GM18498 (cell line): ENCODE results near the gene MKX.

Source experiments
- ATAC-seq: cut with Tn5 transposase; IDR thresholded peaks from one replicate; pipeline ENCODE4 v1.9.1; 2021; ENCODE audit warnings: mild to moderate bottlenecking, moderate library complexity; ENCODE audit not compliant: unreplicated experiment

The MKX gene

DNA sequence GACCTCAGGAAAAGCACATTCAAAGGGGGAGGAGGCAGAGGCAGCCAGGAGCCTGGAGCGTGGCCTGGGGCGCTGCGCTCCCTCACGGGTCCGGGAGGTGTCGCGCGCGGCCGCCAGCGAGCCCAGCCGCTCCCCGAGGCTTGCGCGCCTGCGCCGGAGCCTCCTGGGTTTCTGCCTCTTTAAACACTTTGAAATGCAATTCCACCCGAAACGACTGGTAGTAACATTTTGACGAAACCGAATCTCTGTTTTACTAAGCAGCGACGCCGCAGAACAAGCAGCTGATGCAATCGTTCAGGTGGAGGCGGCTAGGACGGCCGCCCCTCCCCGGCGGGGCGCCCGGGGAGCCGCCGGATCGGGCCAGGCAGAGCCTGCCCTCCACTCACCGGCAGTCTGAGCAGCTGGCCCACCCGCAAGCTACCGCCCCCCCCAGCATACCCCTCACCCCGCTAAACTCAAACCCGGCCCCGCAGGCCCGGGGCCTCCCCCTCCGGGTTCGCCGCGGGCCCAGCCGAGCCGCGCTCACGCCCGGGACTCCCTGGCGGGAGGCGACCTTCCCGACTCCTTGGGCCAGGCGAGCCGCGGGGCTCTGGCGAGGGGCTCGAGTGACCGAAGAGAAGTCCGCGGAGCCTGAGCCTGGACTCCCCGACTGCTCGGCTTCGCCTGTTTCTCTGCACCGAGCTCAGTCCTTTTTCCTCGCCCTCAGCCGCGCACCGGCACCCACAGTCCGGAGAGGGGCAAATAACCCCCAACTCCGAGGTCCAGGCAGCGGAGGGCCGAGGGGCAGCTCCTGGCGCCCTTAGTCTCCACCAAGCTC, 3.2 kb downstream of the MKX start:
- peak; percentile 96 for ATAC-seq

- ATAC-seq: no peak
Measured at GRCh38 chr10:27741173-27742091, 4.2 kb downstream of the MKX start.

- no peak for ATAC-seq
Measured at GRCh38 chr10:27736396-27736795, 9.2 kb downstream of the MKX start.

- ATAC-seq: no peak
Measured at GRCh38 chr10:27730041-27730440, 15.6 kb downstream of the MKX start.

DNA sequence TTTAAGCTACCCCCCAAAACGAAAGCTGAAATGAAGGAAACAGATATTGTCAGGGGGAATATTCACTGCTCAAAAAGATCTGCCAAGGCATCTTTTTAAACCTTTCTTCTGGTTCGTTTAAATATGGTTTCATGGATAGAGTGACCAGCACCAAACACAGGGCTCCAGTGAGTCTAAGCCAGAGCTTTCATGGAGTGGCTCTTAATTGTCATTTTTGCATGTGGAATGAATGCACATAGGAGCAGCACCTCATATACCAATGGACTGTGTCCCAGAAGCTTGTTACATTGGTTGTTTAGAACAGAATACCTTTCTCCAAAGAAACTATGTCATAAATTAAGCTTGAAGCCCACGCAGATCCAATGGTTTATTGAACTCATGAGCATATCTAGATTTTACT, 17.3 kb downstream of the MKX start:
- ATAC-seq: no peak

- ATAC-seq: no peak
Measured at GRCh38 chr10:27724287-27724686, 21.3 kb downstream of the MKX start.

DNA sequence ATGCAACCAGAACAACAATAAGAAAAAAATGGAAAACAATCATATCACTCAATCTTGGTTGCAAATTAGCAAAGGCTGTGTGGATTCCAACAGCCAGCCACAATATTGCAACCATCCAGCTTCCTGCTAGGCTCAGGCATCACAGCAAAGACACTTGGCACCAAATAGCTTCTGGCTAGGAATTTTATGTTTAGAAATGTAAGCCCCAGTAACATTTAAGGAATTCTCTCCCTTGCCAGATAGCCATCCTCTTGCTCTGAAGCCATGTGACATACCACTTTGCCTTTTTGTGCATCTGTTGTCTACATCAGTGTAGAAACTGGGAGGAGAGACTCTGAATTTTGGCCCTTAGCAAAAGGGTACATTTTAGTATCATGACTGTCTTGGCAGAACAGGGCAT, 22.2 kb downstream of the MKX start:
- ATAC-seq: no peak

GRCh38 chr10:27720529-27720928, 25.1 kb downstream of the MKX start:
- ATAC-seq: no peak

GRCh38 chr10:27719052-27719451, 26.6 kb downstream of the MKX start:
- ATAC-seq: no peak

- ATAC-seq: no peak
Measured at GRCh38 chr10:27717861-27718260, 27.8 kb downstream of the MKX start.

DNA sequence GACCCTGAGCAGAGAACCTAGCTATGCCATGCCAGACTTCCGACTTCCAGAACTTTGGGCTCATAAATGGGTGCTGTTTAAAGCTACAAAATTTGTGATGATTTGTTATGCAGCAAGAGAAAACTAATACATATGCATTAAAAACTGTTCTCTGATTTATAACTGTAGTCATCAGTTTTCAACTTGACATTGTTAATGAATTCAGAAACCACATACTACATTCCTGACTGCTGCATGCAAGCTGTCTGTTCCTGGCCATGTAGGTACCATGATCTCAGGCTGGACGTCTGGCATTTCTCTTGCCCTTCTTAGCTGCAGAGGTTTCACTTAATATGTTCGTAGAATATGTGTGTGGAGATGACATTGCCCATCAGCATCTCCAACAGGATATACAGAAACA, 28.4 kb downstream of the MKX start:
- ATAC-seq: no peak

- no peak for ATAC-seq
Measured at GRCh38 chr10:27716521-27716920, 29.1 kb downstream of the MKX start.

DNA sequence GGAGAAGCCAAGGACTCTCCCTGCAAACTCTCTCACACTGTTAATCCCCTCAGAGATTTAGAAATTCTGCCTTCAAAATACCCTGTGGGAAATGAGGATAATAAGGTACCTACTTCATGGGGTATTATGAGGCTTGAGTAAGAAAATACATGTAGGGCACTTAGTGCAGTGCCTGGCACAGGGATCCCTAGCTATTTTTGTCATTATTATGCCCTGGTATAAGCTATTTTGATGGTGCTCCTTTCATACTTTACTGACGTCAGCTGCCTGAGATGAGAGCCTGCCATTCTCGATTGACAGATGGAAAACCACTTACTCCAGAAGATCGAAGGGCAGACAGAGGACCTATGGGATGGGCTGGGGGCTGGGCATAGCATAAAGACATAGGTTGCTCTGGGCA, 30.1 kb downstream of the MKX start:
- no peak for ATAC-seq

DNA sequence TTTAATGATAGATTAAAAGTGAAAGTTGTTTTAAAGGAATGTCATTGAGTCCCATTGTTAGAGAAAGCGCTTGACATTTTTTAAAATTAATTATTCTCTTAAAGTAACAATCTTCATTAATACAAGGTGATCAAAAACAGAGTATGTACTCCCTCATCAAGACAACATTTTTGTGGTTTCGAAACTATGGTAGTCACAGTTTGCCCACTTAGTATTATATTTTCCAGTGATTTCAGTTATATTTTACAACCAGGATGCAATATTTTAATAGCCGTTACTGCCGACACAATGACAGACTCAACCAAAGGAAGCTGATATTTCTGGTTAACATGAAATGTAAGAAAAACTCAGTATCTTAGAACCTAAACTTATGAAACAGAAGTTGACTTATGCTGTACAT, 31.3 kb downstream of the MKX start:
- no peak for ATAC-seq

DNA sequence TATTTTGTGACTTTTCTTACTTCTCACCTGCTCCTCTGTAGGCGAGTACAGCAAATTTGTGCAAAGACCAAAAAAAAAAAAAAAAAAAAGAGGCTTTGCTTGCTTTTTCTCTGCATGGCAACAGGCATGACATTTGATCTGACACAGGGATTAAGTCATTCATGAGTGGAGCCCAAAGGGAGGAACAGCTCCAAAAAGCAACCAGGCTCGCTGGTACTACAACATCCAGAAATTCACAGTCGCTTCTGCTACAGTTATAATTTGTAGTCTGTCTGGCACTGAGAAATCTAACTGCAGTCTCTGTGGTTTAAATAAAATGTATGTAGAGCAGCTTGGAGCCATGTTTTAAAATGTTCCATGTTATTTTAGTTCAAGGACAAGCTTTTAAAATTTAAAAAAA, 31.7 kb downstream of the MKX start:
- no peak for ATAC-seq

DNA sequence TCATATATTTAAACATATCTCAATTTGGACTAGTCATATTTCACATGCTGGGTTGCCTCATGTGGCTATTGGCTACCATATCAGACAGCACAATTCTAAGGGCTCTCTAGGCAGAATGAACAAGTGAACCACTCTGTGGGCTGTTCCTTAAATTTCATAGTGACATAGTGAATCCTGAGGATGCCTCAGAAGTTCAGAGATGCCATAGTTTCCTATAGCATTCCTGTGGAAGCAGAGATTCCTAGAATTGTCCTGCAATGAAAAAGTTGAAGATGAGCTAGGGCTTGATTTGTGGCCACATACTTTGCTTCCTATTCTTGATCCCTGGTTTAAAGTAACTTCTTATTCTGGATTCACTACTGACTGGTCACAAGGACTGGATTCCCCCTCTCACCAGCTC, 35.6 kb downstream of the MKX start:
- no peak for ATAC-seq

DNA sequence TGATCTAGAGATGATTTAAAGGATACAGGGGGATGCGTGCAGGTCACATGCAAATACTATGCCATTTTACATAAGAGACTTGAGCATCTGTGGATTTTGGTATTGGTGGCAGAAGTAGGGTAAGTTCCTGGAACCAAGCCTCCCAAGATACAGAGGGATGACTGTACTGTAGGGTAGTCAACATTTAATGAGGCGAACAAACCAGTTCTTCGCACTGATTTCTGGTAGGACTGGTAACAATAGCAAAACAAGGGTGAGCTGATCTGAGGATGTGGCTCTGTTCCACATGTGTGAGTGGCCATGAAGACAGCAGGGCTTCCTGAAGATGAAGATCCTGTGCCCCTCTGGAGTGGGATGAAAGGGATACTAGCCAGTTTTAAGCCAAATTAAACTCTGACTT, 36.3 kb downstream of the MKX start:
- no peak for ATAC-seq

GRCh38 chr10:27701938-27702537, 43.6 kb downstream of the MKX start:
- no peak for ATAC-seq

- no peak for ATAC-seq
Measured at GRCh38 chr10:27699776-27700175, 45.8 kb downstream of the MKX start.

DNA sequence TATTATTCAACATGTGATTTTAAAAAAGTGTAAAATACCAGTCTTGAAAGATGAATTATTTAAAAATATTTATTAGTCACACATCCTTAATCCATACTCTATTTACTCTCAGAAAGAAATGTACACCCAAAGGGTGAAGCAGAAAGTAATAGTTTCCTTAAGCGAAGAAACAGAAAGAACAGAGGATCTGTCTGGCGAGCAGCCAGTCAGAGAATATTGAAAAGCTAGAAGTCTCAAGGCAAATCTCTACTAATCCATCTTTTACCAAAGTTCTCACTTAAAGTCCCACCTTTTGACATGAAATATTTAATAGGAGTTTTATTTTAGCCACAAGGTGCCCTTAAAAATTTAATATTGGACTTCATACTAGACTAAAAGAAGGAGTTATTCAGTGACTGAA, 46.7 kb downstream of the MKX start:
- ATAC-seq: no peak

DNA sequence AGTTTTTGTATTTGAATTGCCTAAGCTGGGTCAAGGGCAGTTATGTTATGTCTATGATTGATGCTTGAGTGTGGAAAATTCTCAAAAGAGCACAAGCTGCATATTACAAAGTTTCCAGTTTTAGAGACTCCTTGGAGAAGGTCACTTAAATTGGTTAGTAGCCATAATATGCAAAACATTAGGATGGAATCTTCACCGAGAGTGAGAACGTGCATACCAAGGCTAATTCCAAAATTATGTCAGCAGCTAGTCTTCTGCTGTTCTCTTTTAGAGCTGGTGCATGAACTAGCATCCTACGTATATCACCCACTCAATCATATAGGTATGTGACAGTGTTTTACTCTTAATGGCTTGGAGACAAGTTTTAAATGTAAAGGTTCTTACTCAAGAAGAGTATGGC, 49.2 kb downstream of the MKX start:
- no peak for ATAC-seq

DNA sequence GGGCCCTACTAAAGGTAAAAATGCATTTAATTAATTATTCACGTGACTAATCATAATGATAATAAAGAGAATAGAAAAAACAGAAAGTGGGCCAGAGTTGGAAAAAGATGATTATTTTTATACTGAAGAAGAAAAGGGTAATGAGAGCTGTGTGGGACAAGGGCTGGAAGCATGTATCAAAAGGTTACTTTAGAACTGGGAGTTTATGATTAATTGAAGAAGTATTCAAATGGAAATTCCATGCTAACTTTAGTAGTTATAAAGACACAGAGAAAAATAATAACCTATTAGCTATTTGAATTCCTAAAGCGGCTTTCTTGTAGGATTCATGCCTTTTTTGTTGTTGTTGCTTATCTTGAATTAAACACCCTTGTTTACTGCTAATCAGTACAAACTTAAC, 49.9 kb downstream of the MKX start:
- no peak for ATAC-seq
